Measurements from ENCODE around the gene SMC3. TPM values are rescaled to one million over a fixed set of nuclear protein-coding genes. Genes with fewer than 3 reads are reported as not detected.

SMC3 gene
- total and polyA plus RNA-seq, 12 donors: 10.0 to 38.8 (median 21.5) TPM

- no peak for DNase-seq
- peaks cover 0 to 61% of the 10 kb centered on the region in 2 donors for H3K36me3 ChIP-seq (replicated peaks in 1 of 2)
- H3K27me3 ChIP-seq: no peaks in the 10 kb centered on the region
- TF ChIP-seq CTCF (IDR thresholded peaks at IDR 0.05): no peak
- no peak for TF ChIP-seq POLR2A (IDR thresholded peaks at IDR 0.05)
- WGBS, 4 donors: 75 to 86% (median 80%) methylated on average over 2 of the region's 2 CpGs
- no peaks in the 10 kb centered on the region for H3K9me3 ChIP-seq (replicated peaks in 1 of 3)
- intact Hi-C loops (cut with DNase I): no loop called here
- no peaks in the 10 kb centered on the region for H3K4me1 ChIP-seq (replicated peaks in 1 of 2)
- H3K4me3 ChIP-seq: no peak overlapping the region
- H3K27ac ChIP-seq: no peak overlapping the region
Measured at GRCh38 chr10:110597476-110597875, 30.0 kb downstream of the SMC3 start.

- H3K27ac ChIP-seq: no peak overlapping the region
- no peaks in the 10 kb centered on the region for H3K9me3 ChIP-seq (replicated peaks in 1 of 3)
- intact Hi-C loops (cut with DNase I): loop anchor here in 1 of 2 donors (10.0 kb wide), 1 partner anchor 304 kb away; no protein-coding TSS in a partner anchor
- peaks cover 0 to 68% of the 10 kb centered on the region in 2 donors for H3K36me3 ChIP-seq (replicated peaks in 1 of 2)
- no peak overlapping the region for H3K4me3 ChIP-seq
- H3K27me3 ChIP-seq: no peaks in the 10 kb centered on the region
- DNase-seq: peak in 4 of 7 donors; percentile 29 to 50 (median 34)
- TF ChIP-seq CTCF (IDR thresholded peaks at IDR 0.05): peak in 5 of 6 experiments; percentile 10 to 51 (median 35)
- no peak for TF ChIP-seq POLR2A (IDR thresholded peaks at IDR 0.05)
- no peaks in the 10 kb centered on the region for H3K4me1 ChIP-seq (replicated peaks in 1 of 2)
- 69 to 74% (median 72%) methylated on average over 2 of the region's 2 CpGs for WGBS, 4 donors
Measured at GRCh38 chr10:110600487-110601101, 33.1 kb downstream of the SMC3 start.

- no peak overlapping the region for H3K4me3 ChIP-seq
- H3K9me3 ChIP-seq (replicated peaks in 1 of 3): no peaks in the 10 kb centered on the region
- H3K27me3 ChIP-seq: no peaks in the 10 kb centered on the region
- no peaks in the 10 kb centered on the region for H3K4me1 ChIP-seq (replicated peaks in 1 of 2)
- DNase-seq: no peak
- H3K27ac ChIP-seq: no peak overlapping the region
- intact Hi-C loops (cut with DNase I): loop anchor here in 1 of 2 donors (10.0 kb wide), 1 partner anchor 303 kb away; no protein-coding TSS in a partner anchor
- H3K36me3 ChIP-seq (replicated peaks in 1 of 2): peaks cover 0 to 71% of the 10 kb centered on the region in 2 donors
- WGBS, 4 donors: 85 to 91% (median 87%) methylated on average over 4 of the region's 4 CpGs
- no peak for TF ChIP-seq CTCF (IDR thresholded peaks at IDR 0.05)
- no peak for TF ChIP-seq POLR2A (IDR thresholded peaks at IDR 0.05)
Measured at GRCh38 chr10:110601581-110601980, 34.1 kb downstream of the SMC3 start.

- H3K27ac ChIP-seq: no peak overlapping the region
- no peaks in the 10 kb centered on the region for H3K9me3 ChIP-seq (replicated peaks in 1 of 3)
- WGBS, 4 donors: 75 to 87% (median 77%) methylated on average over 6 of the region's 6 CpGs
- H3K4me3 ChIP-seq: no peak overlapping the region
- intact Hi-C loops (cut with DNase I): loop anchor here in 1 of 2 donors (10.0 kb wide), 1 partner anchor 297 kb away; no protein-coding TSS in a partner anchor
- TF ChIP-seq POLR2A (IDR thresholded peaks at IDR 0.05) (no peak), CTCF (IDR thresholded peaks at IDR 0.05) (no peak)
- no peaks in the 10 kb centered on the region for H3K27me3 ChIP-seq
- H3K36me3 ChIP-seq (replicated peaks in 1 of 2): peaks cover 0 to 26% of the 10 kb centered on the region in 2 donors
- DNase-seq: no peak
- H3K4me1 ChIP-seq (replicated peaks in 1 of 2): no peaks in the 10 kb centered on the region
Measured at GRCh38 chr10:110608087-110608486, 40.6 kb downstream of the SMC3 start.
